ENCODE data around the gene PAM16. TPM values are rescaled to one million over a fixed set of nuclear protein-coding genes. Genes with fewer than 3 reads are reported as not detected.
"Not testable (repeated sequence)": the region's sequence is repeated elsewhere in the genome, so short reads cannot be mapped to it uniquely, and the experiment has no call there.

The PAM16 gene
- polyA plus RNA-seq, 12 donors = 16.3 to 28.6 (median 20.4) TPM; not detected in 2

GRCh38 chr16:4358236-4358635 is 7.1 kb upstream of the PAM16 start:
- no peak for DNase-seq

GRCh38 chr16:4356820-4357219 is 5.7 kb upstream of the PAM16 start:
- DNase-seq = no peak

- DNase-seq = no peak
Measured at GRCh38 chr16:4354512-4355409, 3.6 kb upstream of the PAM16 start.

GRCh38 chr16:4353675-4354074 is 2.6 kb upstream of the PAM16 start:
- DNase-seq = no peak

GRCh38 chr16:4352843-4353242 is 1.7 kb upstream of the PAM16 start:
- DNase-seq = no peak

GRCh38 chr16:4351880-4352279 is 759 bp upstream of the PAM16 start:
- DNase-seq = no peak

GRCh38 chr16:4350365-4350786 is 745 bp downstream of the PAM16 start:
- no peak for DNase-seq

GRCh38 chr16:4349332-4349731 is 1.8 kb downstream of the PAM16 start:
- DNase-seq = no peak

GRCh38 chr16:4347765-4348509 is 3.2 kb downstream of the PAM16 start:
- DNase-seq = no peak

GRCh38 chr16:4347010-4347409 is 4.1 kb downstream of the PAM16 start:
- DNase-seq = no peak

- no peak for DNase-seq
Measured at GRCh38 chr16:4345836-4346781, 5.0 kb downstream of the PAM16 start.

GRCh38 chr16:4344983-4345835 is 5.9 kb downstream of the PAM16 start:
- no peak for DNase-seq

- DNase-seq = not testable (repeated sequence)
Measured at GRCh38 chr16:4344300-4344982, 6.7 kb downstream of the PAM16 start.

GRCh38 chr16:4342866-4343744 is 8.0 kb downstream of the PAM16 start:
- DNase-seq = no peak

GRCh38 chr16:4341250-4341649 is 9.9 kb downstream of the PAM16 start:
- no peak for DNase-seq

GRCh38 chr16:4340443-4340842 is 10.7 kb downstream of the PAM16 start:
- DNase-seq = no peak

GRCh38 chr16:4339909-4340308 is 11.2 kb downstream of the PAM16 start:
- DNase-seq = no peak

- no peak for DNase-seq
Measured at GRCh38 chr16:4339455-4339854, 11.7 kb downstream of the PAM16 start.

GRCh38 chr16:4338712-4339299 is 12.3 kb downstream of the PAM16 start:
- no peak for DNase-seq
